Peyer's patch (tissue), 4 donors: ENCODE measurements around the gene DAW1.

Source experiments
- POLR2A ChIP-seq, 2 donors: fragments of 450-650 bp; IDR thresholded peaks; one replicate each; pipeline ENCODE4 v1.5.1; 2017; ENCODE audit warnings: antibody characterized with exemption in 2 of 2, mild to moderate bottlenecking in 2 of 2, moderate library complexity in 2 of 2
- TF ChIP-seq, protein P1 (sequence below), 6 experiments: fragments of 450-650 bp in 4 of 6; fragments of 200-600 bp in 2 of 6; sonication (generic) in 1 of 6; IDR thresholded peaks; one replicate each; pipeline ENCODE4 v1.5.1; 2017 to 2019; ENCODE audit warnings: antibody characterized with exemption in 6 of 6, mild to moderate bottlenecking in 3 of 6, moderate library complexity in 1 of 6

DNA sequence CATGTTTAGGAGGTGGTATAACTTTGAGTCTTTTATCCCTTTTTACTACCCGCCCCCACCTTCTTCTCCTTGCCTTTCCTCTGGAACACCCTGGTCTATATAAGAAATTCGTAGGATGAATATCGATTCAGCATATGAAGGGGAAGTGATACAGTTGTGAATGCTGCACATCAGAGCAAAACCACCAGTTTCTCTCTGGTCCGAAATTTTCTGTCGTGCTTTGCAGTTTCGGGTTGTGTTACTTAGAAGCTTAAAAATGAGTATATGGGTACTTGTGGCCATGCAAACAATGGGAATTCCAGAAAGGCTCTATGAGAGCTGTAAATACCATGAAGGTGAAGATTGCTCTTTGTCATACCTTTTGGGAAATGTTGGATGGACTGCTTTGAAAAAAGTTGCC, 60.6 kb downstream of the DAW1 start:
- TF ChIP-seq POLR2A (IDR thresholded peaks at IDR 0.05) = no peak
- TF ChIP-seq, protein P1, sequence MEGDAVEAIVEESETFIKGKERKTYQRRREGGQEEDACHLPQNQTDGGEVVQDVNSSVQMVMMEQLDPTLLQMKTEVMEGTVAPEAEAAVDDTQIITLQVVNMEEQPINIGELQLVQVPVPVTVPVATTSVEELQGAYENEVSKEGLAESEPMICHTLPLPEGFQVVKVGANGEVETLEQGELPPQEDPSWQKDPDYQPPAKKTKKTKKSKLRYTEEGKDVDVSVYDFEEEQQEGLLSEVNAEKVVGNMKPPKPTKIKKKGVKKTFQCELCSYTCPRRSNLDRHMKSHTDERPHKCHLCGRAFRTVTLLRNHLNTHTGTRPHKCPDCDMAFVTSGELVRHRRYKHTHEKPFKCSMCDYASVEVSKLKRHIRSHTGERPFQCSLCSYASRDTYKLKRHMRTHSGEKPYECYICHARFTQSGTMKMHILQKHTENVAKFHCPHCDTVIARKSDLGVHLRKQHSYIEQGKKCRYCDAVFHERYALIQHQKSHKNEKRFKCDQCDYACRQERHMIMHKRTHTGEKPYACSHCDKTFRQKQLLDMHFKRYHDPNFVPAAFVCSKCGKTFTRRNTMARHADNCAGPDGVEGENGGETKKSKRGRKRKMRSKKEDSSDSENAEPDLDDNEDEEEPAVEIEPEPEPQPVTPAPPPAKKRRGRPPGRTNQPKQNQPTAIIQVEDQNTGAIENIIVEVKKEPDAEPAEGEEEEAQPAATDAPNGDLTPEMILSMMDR (IDR thresholded peaks at IDR 0.05) = no peak
